Measurements from ENCODE around the gene LCORL.

The LCORL gene

DNA sequence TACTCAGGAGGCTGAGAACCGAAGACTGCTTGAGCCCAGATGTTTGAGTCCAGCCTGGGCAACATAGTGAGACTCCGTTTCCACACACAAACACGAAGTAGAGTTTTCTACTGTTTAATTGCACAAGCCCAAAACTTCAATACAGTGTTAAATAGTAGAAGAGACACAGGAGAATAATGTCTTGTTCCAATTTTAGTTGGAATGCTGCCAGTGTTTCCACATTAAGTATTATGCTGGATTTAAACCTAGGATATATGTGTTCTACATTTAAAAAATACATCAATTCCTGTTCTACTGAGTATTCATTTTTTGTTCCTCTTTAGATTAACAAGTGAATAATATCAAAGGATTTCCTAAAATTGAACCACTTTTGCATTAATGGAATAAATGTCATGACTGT is 91.3 kb downstream of the LCORL start:
- DNase-seq, result no peak
- Histone ChIP-seq H3K27me3 (ENCODE audit: insufficient read depth, low read depth, severe bottlenecking) (no peaks in the 10 kb centered on the region), H3K27ac (no peak overlapping the region), H3K36me3 (peaks cover 30% of the 10 kb centered on the region), H3K4me3 (ENCODE audit: low read depth, low read length) (no peak overlapping the region), H3K9me3 (ENCODE audit: severe bottlenecking) (no peaks in the 10 kb centered on the region)
- TF ChIP-seq, protein P1, sequence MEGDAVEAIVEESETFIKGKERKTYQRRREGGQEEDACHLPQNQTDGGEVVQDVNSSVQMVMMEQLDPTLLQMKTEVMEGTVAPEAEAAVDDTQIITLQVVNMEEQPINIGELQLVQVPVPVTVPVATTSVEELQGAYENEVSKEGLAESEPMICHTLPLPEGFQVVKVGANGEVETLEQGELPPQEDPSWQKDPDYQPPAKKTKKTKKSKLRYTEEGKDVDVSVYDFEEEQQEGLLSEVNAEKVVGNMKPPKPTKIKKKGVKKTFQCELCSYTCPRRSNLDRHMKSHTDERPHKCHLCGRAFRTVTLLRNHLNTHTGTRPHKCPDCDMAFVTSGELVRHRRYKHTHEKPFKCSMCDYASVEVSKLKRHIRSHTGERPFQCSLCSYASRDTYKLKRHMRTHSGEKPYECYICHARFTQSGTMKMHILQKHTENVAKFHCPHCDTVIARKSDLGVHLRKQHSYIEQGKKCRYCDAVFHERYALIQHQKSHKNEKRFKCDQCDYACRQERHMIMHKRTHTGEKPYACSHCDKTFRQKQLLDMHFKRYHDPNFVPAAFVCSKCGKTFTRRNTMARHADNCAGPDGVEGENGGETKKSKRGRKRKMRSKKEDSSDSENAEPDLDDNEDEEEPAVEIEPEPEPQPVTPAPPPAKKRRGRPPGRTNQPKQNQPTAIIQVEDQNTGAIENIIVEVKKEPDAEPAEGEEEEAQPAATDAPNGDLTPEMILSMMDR (IDR thresholded peaks at IDR 0.05; ENCODE audit: low read depth, low read length), result no peak

DNA sequence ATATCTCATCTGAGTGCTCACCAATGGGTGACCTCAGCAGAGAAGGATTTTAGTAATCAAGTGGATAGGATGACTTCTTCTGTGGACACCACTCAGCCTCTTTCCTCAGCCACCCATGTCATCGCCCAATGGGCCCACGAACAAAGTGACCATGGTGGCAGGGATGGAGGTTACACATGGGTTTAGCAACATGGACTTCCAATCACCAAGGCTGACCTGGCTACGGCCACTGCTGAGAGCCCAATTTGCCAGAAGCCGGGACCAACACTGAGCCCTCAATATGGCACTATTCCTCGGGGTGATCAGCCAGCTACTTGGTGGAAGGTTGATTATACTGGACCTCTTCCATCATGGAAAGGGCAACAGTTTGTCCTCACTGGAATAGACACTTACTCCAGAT is 97.4 kb downstream of the LCORL start:
- TF ChIP-seq, protein P1 (IDR thresholded peaks at IDR 0.05; ENCODE audit: low read depth, low read length), result no peak
- H3K36me3 ChIP-seq, result peaks cover 53% of the 10 kb centered on the region
- no peak for DNase-seq
- H3K27ac ChIP-seq, result no peak overlapping the region
- H3K4me3 ChIP-seq (ENCODE audit: low read depth, low read length), result no peak overlapping the region
- H3K9me3 ChIP-seq (ENCODE audit: severe bottlenecking), result no peaks in the 10 kb centered on the region
- no peaks in the 10 kb centered on the region for H3K27me3 ChIP-seq (ENCODE audit: insufficient read depth, low read depth, severe bottlenecking)

DNA sequence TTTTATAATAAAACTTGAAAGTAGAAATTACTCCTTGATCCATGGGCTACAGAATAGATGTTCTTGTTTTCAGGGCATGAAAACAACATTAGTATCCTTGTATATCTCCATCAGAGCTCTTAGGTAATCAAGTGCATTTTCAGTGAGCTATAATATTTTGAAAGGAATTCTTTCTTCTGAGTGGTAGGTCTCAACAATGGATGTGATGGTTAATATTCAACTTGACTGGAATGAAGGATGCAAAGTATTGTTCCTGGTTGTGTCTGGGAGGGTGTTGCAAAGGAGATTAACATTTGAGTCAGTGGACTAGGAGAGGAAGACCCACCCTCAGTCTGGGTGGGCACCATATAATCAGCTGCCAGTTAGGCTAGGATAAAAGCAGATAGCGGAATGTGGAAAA is 100.1 kb downstream of the LCORL start:
- Histone ChIP-seq H3K27me3 (ENCODE audit: insufficient read depth, low read depth, severe bottlenecking) (no peaks in the 10 kb centered on the region), H3K9me3 (ENCODE audit: severe bottlenecking) (no peaks in the 10 kb centered on the region), H3K4me3 (ENCODE audit: low read depth, low read length) (no peak overlapping the region), H3K27ac (no peak overlapping the region), H3K36me3 (peaks cover 60% of the 10 kb centered on the region)
- DNase-seq, result no peak
- TF ChIP-seq, protein P1 (IDR thresholded peaks at IDR 0.05; ENCODE audit: low read depth, low read length), result no peak

- TF ChIP-seq, protein P1 (IDR thresholded peaks at IDR 0.05; ENCODE audit: low read depth, low read length), result no peak
- Histone ChIP-seq H3K27ac (no peak overlapping the region), H3K36me3 (peaks cover 64% of the 10 kb centered on the region), H3K27me3 (ENCODE audit: insufficient read depth, low read depth, severe bottlenecking) (no peaks in the 10 kb centered on the region), H3K4me3 (ENCODE audit: low read depth, low read length) (no peak overlapping the region), H3K9me3 (ENCODE audit: severe bottlenecking) (no peaks in the 10 kb centered on the region)
- no peak for DNase-seq
Observed at GRCh38 chr4:17920681-17921080, 100.9 kb downstream of the LCORL start.

- no peaks in the 10 kb centered on the region for H3K9me3 ChIP-seq (ENCODE audit: severe bottlenecking)
- no peak overlapping the region for H3K27ac ChIP-seq
- TF ChIP-seq, protein P1 (IDR thresholded peaks at IDR 0.05; ENCODE audit: low read depth, low read length), result no peak
- H3K27me3 ChIP-seq (ENCODE audit: insufficient read depth, low read depth, severe bottlenecking), result no peaks in the 10 kb centered on the region
- peaks cover 66% of the 10 kb centered on the region for H3K36me3 ChIP-seq
- no peak overlapping the region for H3K4me3 ChIP-seq (ENCODE audit: low read depth, low read length)
- DNase-seq, result no peak
Observed at GRCh38 chr4:17915439-17915838, 106.1 kb downstream of the LCORL start.

DNA sequence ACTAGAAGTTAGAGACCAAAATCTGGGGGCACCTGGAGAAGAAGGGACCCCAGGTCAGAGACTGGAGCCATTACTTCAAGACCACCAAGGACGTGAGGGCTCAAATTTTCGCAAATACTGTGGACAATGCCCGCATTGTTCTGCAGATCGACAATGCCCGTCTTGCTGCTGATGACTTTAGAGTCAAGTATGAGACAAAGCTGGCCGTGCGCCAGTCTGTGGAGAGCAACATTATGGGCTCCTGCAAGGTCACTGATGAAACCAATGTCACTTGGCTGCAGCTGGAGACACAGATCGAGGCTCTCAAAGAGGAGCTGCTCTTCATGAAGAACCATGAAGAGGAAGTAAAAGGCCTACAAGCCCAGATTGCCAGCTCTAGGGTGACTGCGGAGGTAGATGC is 109.5 kb downstream of the LCORL start:
- no peak overlapping the region for H3K27ac ChIP-seq
- TF ChIP-seq, protein P1 (IDR thresholded peaks at IDR 0.05; ENCODE audit: low read depth, low read length), result no peak
- peaks cover 73% of the 10 kb centered on the region for H3K36me3 ChIP-seq
- DNase-seq, result no peak
- no peaks in the 10 kb centered on the region for H3K9me3 ChIP-seq (ENCODE audit: severe bottlenecking)
- H3K27me3 ChIP-seq (ENCODE audit: insufficient read depth, low read depth, severe bottlenecking), result no peaks in the 10 kb centered on the region
- no peak overlapping the region for H3K4me3 ChIP-seq (ENCODE audit: low read depth, low read length)
